Keratinocyte (primary cell): Measurements from ENCODE around the gene ZNF217.

ENCODE experiments used
- CTCF ChIP-seq, 3 experiments: IDR thresholded peaks in 1 of 3; conservative IDR thresholded peaks in 1 of 3; optimal IDR thresholded peaks in 1 of 3; 2 replicates in 2 of 3; 3 replicates in 1 of 3; pipeline versions ENCODE3 to v1.5.1; 2011; ENCODE audit warnings: low read length in 3 of 3, mild to moderate bottlenecking in 3 of 3, moderate library complexity in 2 of 3, control low read depth in 1 of 3, inconsistent platforms in 1 of 3; ENCODE audit not compliant: insufficient read depth in 2 of 3; ENCODE audit errors: extremely low read depth in 1 of 3
- EZH2 ChIP-seq: IDR thresholded peaks from one replicate; pipeline ENCODE4 v1.6.1; 2012; ENCODE audit warnings: inconsistent platforms, mild to moderate bottlenecking, low read length, moderate library complexity

GRCh38 chr20:53592992-53593465 lies 610 bp downstream of the ZNF217 start:
- TF ChIP-seq CTCF (optimal IDR thresholded peaks at IDR 0.05 in 1 of 3, IDR thresholded peaks at IDR 0.05 in 1 of 3, conservative IDR thresholded peaks at IDR 0.05 in 1 of 3; ENCODE audit: extremely low read depth in 1 of 3, insufficient read depth in 2 of 3, low read length in 3 of 3) (no peak), EZH2 (no peak)
